NOMO-1 treated with DMSO at 0.1 percent for 48 hours (cell line): ENCODE data around the gene RUNX3.
"Not testable (repeated sequence)": the region's sequence is repeated elsewhere in the genome, so short reads cannot be mapped to it uniquely, and the experiment has no call there.

Experiments used
- DNase-seq: peaks from one replicate; lab custom pipeline; 2025; ENCODE audit not compliant: unreplicated experiment; lab: John Stamatoyannopoulos, UW

RUNX3 gene

GRCh38 chr1:24930260-24931145 is at the start of gene RUNX3:
Gene RUNX3, minus strand, starts transcription at chr1:24930276. Its CDS starts 408 bp downstream, at chr1:24929868.
- peak; percentile 79 for DNase-seq

GRCh38 chr1:24979232-24979631 is 49.2 kb upstream of the RUNX3 start:
- DNase-seq: not testable (repeated sequence)

- peak; percentile 56 for DNase-seq
Observed at GRCh38 chr1:24978383-24979032, 48.4 kb upstream of the RUNX3 start.

- DNase-seq: no peak
Observed at GRCh38 chr1:24975391-24975790, 45.3 kb upstream of the RUNX3 start.

GRCh38 chr1:24973315-24973714 is 43.2 kb upstream of the RUNX3 start:
- no peak for DNase-seq

- no peak for DNase-seq
Observed at GRCh38 chr1:24972915-24973242, 42.8 kb upstream of the RUNX3 start.

GRCh38 chr1:24972221-24972914 is 42.3 kb upstream of the RUNX3 start:
- DNase-seq: no peak

- DNase-seq: no peak
Observed at GRCh38 chr1:24970926-24971875, 41.1 kb upstream of the RUNX3 start.

GRCh38 chr1:24970399-24970753 is 40.3 kb upstream of the RUNX3 start:
- DNase-seq: no peak

- DNase-seq: no peak
Observed at GRCh38 chr1:24969596-24970398, 39.7 kb upstream of the RUNX3 start.

GRCh38 chr1:24968941-24969585 is 39.0 kb upstream of the RUNX3 start:
- no peak for DNase-seq

- no peak for DNase-seq
Observed at GRCh38 chr1:24967962-24968361, 37.9 kb upstream of the RUNX3 start.

GRCh38 chr1:24967555-24967954 is 37.5 kb upstream of the RUNX3 start:
- no peak for DNase-seq

- DNase-seq: peak; percentile 84
Observed at GRCh38 chr1:24966724-24967346, 36.8 kb upstream of the RUNX3 start.

- DNase-seq: no peak
Observed at GRCh38 chr1:24966121-24966723, 36.1 kb upstream of the RUNX3 start.

GRCh38 chr1:24965571-24965930 is 35.5 kb upstream of the RUNX3 start:
- DNase-seq: no peak

- DNase-seq: peak; percentile 94
Observed at GRCh38 chr1:24964811-24965570, 34.9 kb upstream of the RUNX3 start.
